ENCODE data around the gene TSPYL4. TPM values are rescaled to one million over a fixed set of nuclear protein-coding genes. Genes with fewer than 3 reads are reported as not detected.

The TSPYL4 gene
- total RNA-seq, 2 donors from 2014 or later: 27.1 to 27.2 TPM

DNA sequence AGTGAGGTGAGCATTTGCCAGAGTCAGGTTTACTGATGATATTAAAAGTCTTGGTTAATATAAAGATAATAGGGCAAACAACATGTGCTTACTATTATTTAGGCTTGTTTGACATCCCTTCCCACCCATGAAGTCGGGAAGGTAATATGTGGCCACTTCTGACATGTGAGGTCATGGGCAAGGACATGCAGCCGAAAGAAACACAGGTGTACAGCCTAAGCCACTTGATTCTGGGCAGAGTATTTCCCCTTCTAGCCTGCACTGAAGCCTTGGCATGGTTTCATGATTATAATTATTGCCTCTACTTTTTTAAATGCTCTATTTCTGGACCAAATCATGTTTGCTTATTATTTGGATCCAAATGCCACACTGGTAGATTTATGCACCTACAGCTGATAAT, 52.3 kb downstream of the TSPYL4 start:
- Histone ChIP-seq H3K36me3 (ENCODE audit: control insufficient read depth, insufficient read depth, low read length) (peaks cover 20% of the 10 kb centered on the region), H3K27me3 (ENCODE audit: control insufficient read depth, insufficient read depth, low read length, poor library complexity, severe bottlenecking) (no peaks in the 10 kb centered on the region), H3K4me1 (ENCODE audit: control insufficient read depth, insufficient read depth, low read length) (peaks cover 3% of the 10 kb centered on the region), H3K9ac (ENCODE audit: extremely low read depth, low read length, poor library complexity, severe bottlenecking) (no peak overlapping the region), H3K9me3 (ENCODE audit: control insufficient read depth, low read length) (no peaks in the 10 kb centered on the region), H3K4me3 (ENCODE audit: low read length) (no peak overlapping the region), H3K27ac (ENCODE audit: low read depth, low read length) (no peak overlapping the region)
- Mint-ChIP-seq H3K4me1 (peaks cover 7% of the 10 kb centered on the region), H3K27me3 (ENCODE audit: insufficient read depth) (no peaks in the 10 kb centered on the region), H3K27ac (no peak overlapping the region), H3K36me3 (ENCODE audit: low read depth) (no peaks in the 10 kb centered on the region), H3K4me3 (no peak overlapping the region), H3K9me3 (no peaks in the 10 kb centered on the region)
- TF ChIP-seq, protein P1, sequence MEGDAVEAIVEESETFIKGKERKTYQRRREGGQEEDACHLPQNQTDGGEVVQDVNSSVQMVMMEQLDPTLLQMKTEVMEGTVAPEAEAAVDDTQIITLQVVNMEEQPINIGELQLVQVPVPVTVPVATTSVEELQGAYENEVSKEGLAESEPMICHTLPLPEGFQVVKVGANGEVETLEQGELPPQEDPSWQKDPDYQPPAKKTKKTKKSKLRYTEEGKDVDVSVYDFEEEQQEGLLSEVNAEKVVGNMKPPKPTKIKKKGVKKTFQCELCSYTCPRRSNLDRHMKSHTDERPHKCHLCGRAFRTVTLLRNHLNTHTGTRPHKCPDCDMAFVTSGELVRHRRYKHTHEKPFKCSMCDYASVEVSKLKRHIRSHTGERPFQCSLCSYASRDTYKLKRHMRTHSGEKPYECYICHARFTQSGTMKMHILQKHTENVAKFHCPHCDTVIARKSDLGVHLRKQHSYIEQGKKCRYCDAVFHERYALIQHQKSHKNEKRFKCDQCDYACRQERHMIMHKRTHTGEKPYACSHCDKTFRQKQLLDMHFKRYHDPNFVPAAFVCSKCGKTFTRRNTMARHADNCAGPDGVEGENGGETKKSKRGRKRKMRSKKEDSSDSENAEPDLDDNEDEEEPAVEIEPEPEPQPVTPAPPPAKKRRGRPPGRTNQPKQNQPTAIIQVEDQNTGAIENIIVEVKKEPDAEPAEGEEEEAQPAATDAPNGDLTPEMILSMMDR (conservative IDR thresholded peaks at IDR 0.05): no peak
- 82 to 97% methylated on average over 2 of the region's 2 CpGs for WGBS, 2 experiments (ENCODE audit: insufficient coverage in 1 of 2, insufficient read length in 1 of 2)
- no peak for DNase-seq

GRCh38 chr6:116200619-116201249, 53.1 kb downstream of the TSPYL4 start:
- TF ChIP-seq, protein P1 (conservative IDR thresholded peaks at IDR 0.05): no peak
- H3K4me1 Mint-ChIP-seq: peaks cover 7% of the 10 kb centered on the region
- no peak overlapping the region for H3K27ac Mint-ChIP-seq
- H3K4me3 Mint-ChIP-seq: no peak overlapping the region
- peaks cover 3% of the 10 kb centered on the region for H3K4me1 ChIP-seq (ENCODE audit: control insufficient read depth, insufficient read depth, low read length)
- H3K36me3 ChIP-seq (ENCODE audit: control insufficient read depth, insufficient read depth, low read length): peaks cover 12% of the 10 kb centered on the region
- 96 to 100% methylated on average over 1 to 3 of the region's 3 CpGs for WGBS, 2 experiments (ENCODE audit: insufficient coverage in 1 of 2, insufficient read length in 1 of 2)
- H3K27ac ChIP-seq (ENCODE audit: low read depth, low read length): no peak overlapping the region
- H3K9me3 Mint-ChIP-seq: no peaks in the 10 kb centered on the region
- no peak for DNase-seq
- no peaks in the 10 kb centered on the region for H3K27me3 ChIP-seq (ENCODE audit: control insufficient read depth, insufficient read depth, low read length, poor library complexity, severe bottlenecking)
- H3K9me3 ChIP-seq (ENCODE audit: control insufficient read depth, low read length): no peaks in the 10 kb centered on the region
- H3K9ac ChIP-seq (ENCODE audit: extremely low read depth, low read length, poor library complexity, severe bottlenecking): no peak overlapping the region
- H3K36me3 Mint-ChIP-seq (ENCODE audit: low read depth): no peaks in the 10 kb centered on the region
- no peak overlapping the region for H3K4me3 ChIP-seq (ENCODE audit: low read length)
- H3K27me3 Mint-ChIP-seq (ENCODE audit: insufficient read depth): no peaks in the 10 kb centered on the region

Other genes with a start within 250 kb of the TSPYL4 start
- gene FRK, start 193.2 kb downstream of the TSPYL4 start, total RNA-seq: 1 to 10 TPM; 1.4 to 2.9 TPM
- gene NT5DC1, start 153.2 kb downstream of the TSPYL4 start, total RNA-seq: 100 to 1,000 TPM in 1 of 2 donors, 10 to 100 TPM in 1; 83.0 to 136 TPM
- not detected for gene COL10A1, start 127.9 kb downstream of the TSPYL4 start, total RNA-seq
- 10 to 100 TPM; 73.4 to 80.6 TPM for gene TSPYL1, start 25.9 kb upstream of the TSPYL4 start, total RNA-seq
- gene DSE, start 116.9 kb upstream of the TSPYL4 start, total RNA-seq: 10 to 100 TPM; 42.3 to 44.3 TPM
- gene CALHM6, start 207.3 kb upstream of the TSPYL4 start, total RNA-seq: under 1 TPM in 1 of 2 donors, not detected in 1; 0.95 TPM